AG20443 (cell line): Measurements from ENCODE around the gene DYRK1A.
A peak's percentile ranks its signal among the peaks of the same experiment; 100 is the strongest.
"Not testable (repeated sequence)": the region's sequence is repeated elsewhere in the genome, so short reads cannot be mapped to it uniquely, and the experiment has no call there.

Source experiments
- DNase-seq: peaks from one replicate; pipeline ENCODE4 v3.0.0; 2012; ENCODE audit warnings: low spot score, mixed read lengths

The DYRK1A gene

GRCh38 chr21:37528150-37528937, 161.8 kb downstream of the DYRK1A start:
- DNase-seq, result no peak

GRCh38 chr21:37529649-37530048, 163.1 kb downstream of the DYRK1A start:
- no peak for DNase-seq

DNA sequence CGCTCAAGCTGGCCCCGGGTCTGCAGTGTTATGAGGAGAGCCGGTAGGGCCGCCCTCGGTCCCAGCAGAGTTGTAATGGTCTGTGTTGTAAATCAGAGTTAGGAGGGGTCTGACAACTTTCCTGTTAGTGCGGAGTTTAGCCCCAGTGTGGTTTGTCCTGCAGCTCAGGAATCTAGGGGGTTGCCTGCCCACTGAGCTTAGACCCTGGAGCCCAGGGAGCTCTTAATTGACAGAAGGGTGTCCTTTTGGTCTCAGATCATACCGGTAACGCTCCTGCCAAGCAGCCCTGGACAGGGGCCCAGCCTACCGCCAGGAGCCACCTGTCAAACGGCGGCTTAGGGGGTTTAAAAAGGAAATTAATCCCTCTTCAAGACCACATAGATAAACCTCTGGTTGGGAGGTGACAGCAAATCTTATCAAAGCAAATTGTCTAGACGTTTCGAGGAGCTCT, 164.4 kb downstream of the DYRK1A start:
- no peak for DNase-seq

DNA sequence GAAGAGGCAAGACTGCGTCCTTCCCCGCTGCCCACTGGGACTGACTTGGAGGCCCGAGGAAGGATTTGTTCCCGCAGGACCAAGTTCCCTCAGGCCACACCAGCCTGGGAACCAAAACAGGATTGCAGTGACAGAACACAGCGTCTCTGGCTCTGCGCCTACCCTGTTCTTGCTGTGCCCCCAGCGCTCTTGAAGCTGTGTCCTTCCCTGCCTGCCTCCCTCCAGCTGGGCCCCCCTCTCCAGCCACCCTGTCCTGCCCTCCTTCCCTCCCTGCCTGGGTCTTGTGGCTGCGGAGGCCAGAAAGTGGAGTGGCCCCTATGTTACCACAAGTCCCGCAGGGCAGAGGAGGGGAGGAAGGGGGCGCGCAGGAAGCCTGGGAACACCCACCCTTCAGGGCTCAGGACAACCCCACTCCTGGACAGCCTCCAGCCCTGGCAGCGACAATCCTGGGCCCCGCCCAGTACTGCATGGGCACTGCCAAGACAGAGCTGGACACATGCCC, 164.9 kb downstream of the DYRK1A start:
- DNase-seq, result peak; percentile 42

DNA sequence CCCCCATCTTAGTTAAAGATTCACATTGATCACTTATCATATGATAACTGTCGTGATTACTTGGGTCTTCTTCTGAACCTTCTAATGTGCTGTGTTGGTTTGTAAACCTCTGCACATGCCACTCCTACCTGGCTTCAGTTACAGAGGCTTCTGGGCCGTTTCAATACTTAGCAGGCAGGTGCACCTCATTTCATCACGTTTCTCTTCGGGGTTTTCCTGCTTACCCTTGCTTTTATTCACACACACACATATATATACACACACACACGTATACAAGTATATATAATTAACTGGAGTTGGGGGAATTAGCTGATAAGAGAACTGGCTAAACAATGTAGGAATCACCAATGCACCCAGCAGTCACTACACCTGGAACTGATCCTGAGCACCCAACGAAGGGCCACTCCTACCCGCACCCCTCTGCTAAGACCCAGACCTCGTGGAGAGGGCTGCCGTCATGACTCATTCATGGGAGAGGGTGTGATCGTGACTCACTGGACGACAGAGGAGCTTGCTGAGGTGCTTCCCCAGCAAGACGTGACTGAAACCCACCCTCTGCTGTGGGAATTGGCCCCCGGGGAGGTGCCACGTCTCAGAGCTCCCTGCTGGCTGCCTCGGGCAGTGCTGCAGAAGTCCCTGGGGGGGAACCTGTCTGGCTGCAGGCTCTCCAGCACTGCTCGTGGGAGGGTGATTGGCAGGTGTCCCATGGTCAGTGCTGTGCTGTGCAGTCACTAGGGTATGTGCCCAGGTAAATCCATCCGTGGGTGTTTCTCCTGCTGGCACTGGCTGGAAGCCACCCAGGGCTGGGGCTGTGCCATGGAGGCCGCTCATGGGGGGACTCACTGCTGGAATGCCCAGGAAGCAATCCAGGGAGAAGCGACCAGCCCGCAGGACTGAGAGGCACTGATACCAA, 166.6 kb downstream of the DYRK1A start:
- DNase-seq, result no peak

DNA sequence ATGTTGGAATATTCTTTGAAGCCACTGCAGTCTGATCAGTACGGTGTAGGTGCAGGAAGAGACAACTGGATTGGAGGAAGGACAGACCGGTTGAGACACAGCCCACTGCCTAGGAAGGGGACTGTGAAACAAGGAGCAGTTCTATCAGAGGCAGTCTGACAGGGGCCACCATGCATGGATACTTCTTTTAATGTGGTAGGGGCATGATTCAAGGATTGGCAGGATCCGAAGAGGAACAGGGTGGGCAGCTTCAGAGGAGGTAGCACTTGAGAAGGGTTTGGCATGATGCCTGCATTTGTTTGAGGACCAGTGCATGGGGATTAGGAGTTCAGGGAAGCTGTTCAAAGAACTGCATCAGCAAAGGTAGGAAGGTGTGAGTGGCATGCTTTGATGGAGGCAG, 167.9 kb downstream of the DYRK1A start:
- DNase-seq, result no peak

GRCh38 chr21:37535130-37535529, 168.6 kb downstream of the DYRK1A start:
- DNase-seq, result no peak

DNA sequence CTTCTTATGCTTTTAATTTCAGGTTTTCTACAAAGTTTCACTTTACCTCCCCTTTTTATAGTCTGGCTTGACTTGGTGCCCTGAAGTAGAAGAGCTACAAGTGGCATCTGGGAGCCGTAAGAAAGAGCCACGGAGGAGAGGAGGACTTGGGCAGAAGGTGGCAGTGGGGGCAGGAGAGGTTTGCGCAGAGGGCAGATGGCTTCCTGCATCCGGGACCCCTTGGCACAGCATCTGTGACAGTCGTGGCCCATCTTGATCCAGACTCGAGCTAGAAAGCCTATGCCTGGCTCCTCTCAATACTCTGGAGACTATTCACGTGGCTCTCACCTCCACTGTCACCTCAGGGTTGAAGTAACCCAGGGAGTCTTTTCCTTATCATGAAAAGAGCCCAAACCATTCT, 169.1 kb downstream of the DYRK1A start:
- no peak for DNase-seq

DNA sequence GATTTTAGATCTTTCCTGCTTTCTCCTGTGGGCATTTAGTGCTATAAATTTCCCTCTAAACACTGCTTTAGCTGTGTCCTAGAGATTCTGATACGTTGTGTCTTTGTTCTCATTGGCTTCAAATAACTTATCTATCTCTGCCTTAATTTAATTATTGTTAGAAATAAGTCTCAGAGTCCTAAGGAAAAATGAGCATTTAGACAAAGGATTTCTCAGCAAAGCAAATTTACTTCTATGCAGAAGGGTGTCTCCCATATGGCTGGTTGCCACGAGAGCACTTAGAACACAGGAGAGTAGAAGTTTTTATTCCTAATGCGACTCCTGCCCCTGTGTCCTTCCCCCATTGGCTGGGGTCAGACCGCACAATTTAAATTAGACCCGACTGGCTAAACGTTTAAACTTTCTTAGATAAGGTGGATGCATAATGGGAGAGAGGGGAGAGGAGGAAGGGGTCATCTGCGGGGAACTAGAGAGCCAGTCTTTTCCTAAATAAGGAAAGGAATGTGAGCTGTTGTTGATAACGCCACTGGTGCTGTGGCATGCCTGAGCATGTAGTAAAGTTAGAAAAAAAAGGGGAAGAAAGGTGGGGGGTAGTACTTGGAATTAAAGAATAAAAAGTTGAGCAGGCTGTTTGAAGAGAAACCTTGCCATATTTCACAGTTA, 170.2 kb downstream of the DYRK1A start:
- DNase-seq, result no peak

GRCh38 chr21:37537391-37537996, 170.9 kb downstream of the DYRK1A start:
- DNase-seq, result no peak

DNA sequence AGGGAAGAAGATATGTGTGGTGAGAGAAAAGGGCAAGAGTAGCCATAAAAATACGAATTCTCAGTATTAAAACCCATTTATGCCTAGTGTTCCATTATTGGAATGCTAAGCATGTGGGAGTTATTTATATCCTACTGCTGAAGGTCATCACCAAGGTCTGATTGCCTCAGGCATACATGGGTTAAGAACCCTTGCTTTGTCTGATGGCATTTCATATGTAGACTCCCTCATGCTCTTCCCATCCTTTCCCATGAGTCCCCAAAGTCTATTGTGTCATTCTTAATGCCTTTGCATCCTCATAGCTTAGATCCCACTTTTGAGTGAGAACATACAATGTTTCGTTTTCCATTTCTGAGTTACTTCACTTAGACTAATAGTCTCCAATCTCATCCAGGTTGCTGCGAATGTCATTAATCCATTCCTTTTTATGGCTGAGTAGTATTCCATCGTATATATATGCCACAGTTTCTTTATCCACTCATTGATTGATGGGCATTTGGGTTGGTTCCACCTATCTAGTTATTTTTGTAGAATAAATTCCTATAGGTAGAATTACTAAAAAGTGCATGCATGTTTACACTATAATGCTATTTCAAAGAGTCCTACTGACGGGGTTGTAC, 172.5 kb downstream of the DYRK1A start:
- no peak for DNase-seq

DNA sequence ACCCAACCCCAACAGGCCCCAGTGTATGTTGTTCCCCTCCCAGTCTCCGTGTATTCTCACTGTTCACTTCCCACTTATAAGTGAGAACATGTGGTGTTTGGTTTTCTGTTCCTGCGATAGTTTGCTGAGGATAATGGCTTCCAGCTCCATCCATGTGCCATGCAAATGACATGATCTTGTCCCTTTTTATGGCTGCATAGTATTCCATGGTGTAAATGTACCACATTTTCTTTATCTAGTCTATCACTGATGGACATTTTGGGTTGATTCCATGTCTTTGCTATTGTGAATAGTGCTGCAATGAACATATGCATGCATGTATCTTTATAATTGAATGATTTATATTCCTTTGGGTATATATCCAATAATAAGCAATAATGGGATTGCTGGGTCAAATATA, 174.6 kb downstream of the DYRK1A start:
- DNase-seq, result not testable (repeated sequence)

DNA sequence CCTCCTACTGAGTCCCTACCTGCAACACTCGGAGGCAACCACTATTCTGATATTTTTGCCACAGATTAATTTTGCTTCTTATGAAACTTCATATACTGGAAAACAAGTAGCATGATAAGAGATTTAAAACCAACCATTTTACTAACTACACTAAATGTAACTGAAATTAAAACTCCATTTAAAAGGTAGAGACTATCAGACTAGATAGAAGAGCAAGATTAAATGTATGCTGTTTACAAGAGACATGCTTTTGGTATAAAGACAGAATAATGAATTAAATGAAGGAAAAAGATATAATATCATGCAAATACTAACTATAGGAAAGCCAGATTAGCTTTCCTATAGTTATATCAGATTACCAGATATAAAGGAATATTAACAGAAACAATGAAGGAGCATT, 175.9 kb downstream of the DYRK1A start:
- DNase-seq, result no peak

GRCh38 chr21:37546299-37546908, 179.8 kb downstream of the DYRK1A start:
- DNase-seq, result no peak

DNA sequence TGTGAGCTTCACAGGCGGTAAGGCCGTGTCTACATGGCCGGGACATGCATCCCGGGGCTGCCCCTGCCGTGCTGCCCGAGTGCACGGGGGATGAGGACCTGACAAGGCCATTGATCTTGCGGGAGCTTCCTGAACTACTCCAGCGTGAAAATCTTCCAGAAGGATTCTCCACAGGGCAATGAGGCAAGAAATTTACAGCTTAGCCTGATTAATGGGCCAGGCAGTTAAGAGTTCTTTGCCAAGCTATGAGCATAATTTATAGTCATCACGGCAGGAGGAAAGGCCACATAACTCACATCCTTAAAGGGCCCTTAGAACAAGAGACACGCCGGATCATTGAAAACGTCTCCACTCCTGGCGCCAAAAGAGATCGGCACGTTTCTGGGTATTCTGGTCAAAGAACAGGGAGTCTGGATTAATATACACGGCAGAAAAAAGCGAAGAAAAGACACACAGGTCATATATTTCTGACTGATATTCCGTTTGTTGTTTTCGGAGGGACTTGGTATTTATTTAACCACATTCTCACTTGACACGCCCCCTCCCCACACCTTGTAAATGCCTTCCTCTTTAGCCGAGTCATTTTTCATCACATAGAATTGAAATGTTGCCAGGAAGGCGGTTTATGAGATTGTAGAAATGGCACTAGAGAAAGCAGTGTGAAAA, 180.5 kb downstream of the DYRK1A start:
- no peak for DNase-seq

DNA sequence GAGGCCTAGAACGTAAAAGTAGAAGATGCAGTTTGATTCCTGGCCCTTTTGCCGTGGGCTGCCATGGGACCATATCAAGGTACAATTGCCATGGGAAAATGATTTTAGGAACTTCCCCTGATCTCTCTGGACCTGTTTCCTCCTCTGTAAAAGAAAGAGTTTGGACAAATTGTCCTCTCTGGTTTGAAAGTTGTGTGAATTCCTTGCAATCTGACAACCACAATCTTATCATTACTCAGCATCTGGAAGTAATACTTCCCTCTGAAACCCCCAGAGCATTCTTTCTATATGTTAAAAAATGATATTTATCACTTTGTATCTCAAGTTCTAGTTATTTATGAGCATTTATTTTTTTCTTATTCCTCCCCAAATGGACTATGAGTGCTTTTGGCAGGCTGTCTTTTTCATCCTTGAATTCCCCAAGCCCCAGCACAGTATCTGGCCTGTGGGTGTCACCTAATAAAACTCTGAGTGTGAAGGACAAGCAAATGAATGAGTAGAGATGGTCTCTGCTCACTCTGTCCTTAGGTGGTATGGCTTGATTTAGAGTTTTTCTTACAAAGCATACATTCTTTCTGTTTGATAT, 181.1 kb downstream of the DYRK1A start:
- no peak for DNase-seq

DNA sequence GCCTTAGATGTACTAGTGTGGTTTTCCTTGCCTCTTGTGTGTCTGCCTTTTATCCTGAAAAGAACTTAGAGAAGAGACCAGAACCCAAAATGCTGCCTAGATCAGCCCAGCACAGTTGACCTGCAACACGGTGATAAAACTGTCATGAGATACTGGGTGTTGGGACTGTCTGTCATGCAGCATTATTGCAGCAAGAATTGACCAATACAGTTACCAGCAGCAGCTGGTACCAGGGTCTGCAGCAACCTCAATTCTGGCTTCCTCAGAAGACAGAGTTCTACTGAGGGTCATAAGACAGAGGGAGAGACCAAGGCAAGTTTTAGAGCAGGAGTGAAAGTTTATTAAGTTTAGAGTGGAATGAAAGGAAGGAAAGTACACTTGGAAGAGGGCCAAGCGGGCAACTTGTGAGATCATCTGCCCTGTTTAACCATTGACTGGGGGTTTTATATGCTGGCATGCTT, 182.0 kb downstream of the DYRK1A start:
- DNase-seq, result no peak

DNA sequence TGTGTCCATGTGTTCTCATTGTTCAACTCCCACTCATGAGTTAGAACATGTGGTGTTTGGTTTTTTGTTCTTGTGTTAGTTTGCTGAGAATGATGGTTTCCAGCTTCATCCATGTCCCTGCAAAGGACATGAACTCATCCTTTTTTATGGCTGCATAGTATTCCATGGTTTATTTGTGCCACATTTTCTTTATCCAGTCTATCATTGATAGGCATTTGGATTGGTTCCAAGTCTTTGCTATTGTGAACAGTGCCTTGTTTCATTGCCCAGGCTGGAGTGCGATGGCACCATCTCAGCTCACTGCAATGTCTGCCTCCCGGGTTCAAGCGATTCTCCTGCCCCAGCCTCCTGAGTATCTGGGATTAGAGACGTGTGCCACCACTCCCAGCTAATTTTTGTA, 183.2 kb downstream of the DYRK1A start:
- not testable (repeated sequence) for DNase-seq

DNA sequence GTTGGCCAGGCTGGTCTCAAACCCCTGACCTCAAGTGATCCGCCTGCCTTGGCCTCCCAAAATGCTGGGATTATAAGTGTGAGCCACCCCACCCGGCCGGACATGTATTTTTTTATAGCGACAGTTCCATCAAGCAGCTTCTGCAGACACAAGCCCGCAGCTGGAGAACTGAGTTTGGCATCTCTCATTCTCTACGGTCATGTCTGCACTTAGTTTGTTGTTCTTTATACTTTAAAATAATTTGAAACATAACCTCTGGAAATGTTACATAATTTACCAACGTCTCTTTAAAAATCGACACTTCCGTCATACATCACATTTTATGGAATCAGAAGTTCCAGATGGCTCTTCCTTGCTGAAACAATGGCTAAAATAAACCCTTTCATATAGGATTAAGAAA, 183.6 kb downstream of the DYRK1A start:
- DNase-seq, result no peak
